HepG2 (cell line): ENCODE measurements around the gene RNF13. TPM values are rescaled to one million over a fixed set of nuclear protein-coding genes. Genes with fewer than 3 reads are reported as not detected.

ENCODE experiments used
- CHD4 ChIP-seq: fragments of 200-600 bp; sonication (generic); IDR thresholded peaks from 2 replicates; pipeline ENCODE4 v1.7.0; 2017; ENCODE audit warnings: mild to moderate bottlenecking, low read length, borderline replicate concordance
- MEF2D ChIP-seq: sonication (generic); formaldehyde crosslinking; IDR thresholded peaks from 2 replicates; pipeline ENCODE4 v1.5.1; 2020; ENCODE audit warnings: mild to moderate bottlenecking, missing genetic modification reagents
- MLLT10 ChIP-seq: sonication (generic); formaldehyde crosslinking; IDR thresholded peaks from 2 replicates; pipeline ENCODE4 v1.4.0; 2020; ENCODE audit warnings: missing genetic modification reagents
- NCOR1 ChIP-seq: fragments of 200-600 bp; sonication (generic); IDR thresholded peaks from 2 replicates; pipeline ENCODE4 v1.7.0; 2017; ENCODE audit warnings: antibody characterized with exemption, low read length, borderline replicate concordance
- NPAS2 ChIP-seq: sonication (generic); formaldehyde crosslinking; IDR thresholded peaks from 2 replicates; pipeline ENCODE4 v1.8.0; 2022; ENCODE audit warnings: mild to moderate bottlenecking, missing genetic modification reagents, borderline replicate concordance
- RFX1 ChIP-seq: fragments of 450-650 bp; IDR thresholded peaks from 2 replicates; pipeline ENCODE4 v1.6.1; 2017
- ZNF337 ChIP-seq: sonication (generic); formaldehyde crosslinking; IDR thresholded peaks from 2 replicates; pipeline ENCODE4 v1.5.1; 2020; ENCODE audit warnings: missing genetic modification reagents, low read depth, mild to moderate bottlenecking, borderline replicate concordance
- ZNF557 ChIP-seq: sonication (generic); formaldehyde crosslinking; IDR thresholded peaks from 2 replicates; pipeline ENCODE4 v1.4.0; 2020; ENCODE audit warnings: missing genetic modification reagents
- polyA plus RNA-seq, 8 experiments: library from polyadenylated mRNA; depleted of rRNA in 3 of 8; stranded (reverse) in 7 of 8; unstranded in 1 of 8; fragments of >200 nt; fragmentation: Illumina TruSeq in 4 of 8; extraction: Trizol in 4 of 8; gene quantifications; 2 replicates each; pipeline versions ENCODE4 v1.2.1 to v1.2.3, GENCODE V29; 2011 to 2016; ENCODE audit warnings: low read depth in 4 of 8, missing spikeins in 1 of 8, mixed read lengths in 1 of 8; ENCODE audit not compliant: insufficient read depth in 1 of 8
- total RNA-seq, 5 experiments: library from RNA; depleted of rRNA; stranded (reverse); fragments of >200 nt; fragmentation: Illumina TruSeq; extraction: Trizol; gene quantifications; 2 replicates each; pipeline ENCODE4 v1.2.3, GENCODE V29; 2016; ENCODE audit warnings: low read depth in 1 of 5
- TF ChIP-seq, protein P1 (sequence below): sonication (generic); formaldehyde crosslinking; IDR thresholded peaks from 2 replicates; pipeline ENCODE4 v1.4.0; 2020; ENCODE audit warnings: missing genetic modification reagents, borderline replicate concordance
- TF ChIP-seq, protein P2 (sequence below): IDR thresholded peaks from 2 replicates; pipeline ENCODE4 v1.6.1; 2016; ENCODE audit warnings: low read depth
- TF ChIP-seq, protein P3 (sequence below): sonication (generic); formaldehyde crosslinking; IDR thresholded peaks from 2 replicates; pipeline ENCODE4 v1.8.0; 2023; ENCODE audit warnings: mild to moderate bottlenecking, missing genetic modification reagents
- TF ChIP-seq, protein P4 (sequence below): sonication (generic); formaldehyde crosslinking; IDR thresholded peaks from 2 replicates; pipeline ENCODE4 v1.5.0; 2020; ENCODE audit warnings: mild to moderate bottlenecking, missing genetic modification reagents
- TF ChIP-seq, protein P5 (sequence below): sonication (generic); formaldehyde crosslinking; IDR thresholded peaks from 2 replicates; pipeline ENCODE4 v1.4.0; 2020; ENCODE audit warnings: mild to moderate bottlenecking, missing genetic modification reagents
- TF ChIP-seq, protein P6 (sequence below): sonication (generic); formaldehyde crosslinking; IDR thresholded peaks from 2 replicates; pipeline ENCODE4 v1.5.0; 2020; ENCODE audit warnings: missing genetic modification reagents

Gene RNF13
- total and polyA plus RNA-seq, 2 of the 13 experiments (the other 11 are each of a cell fraction or from before 2014, with no cell fraction given), result 39.8 to 46.0 TPM

DNA sequence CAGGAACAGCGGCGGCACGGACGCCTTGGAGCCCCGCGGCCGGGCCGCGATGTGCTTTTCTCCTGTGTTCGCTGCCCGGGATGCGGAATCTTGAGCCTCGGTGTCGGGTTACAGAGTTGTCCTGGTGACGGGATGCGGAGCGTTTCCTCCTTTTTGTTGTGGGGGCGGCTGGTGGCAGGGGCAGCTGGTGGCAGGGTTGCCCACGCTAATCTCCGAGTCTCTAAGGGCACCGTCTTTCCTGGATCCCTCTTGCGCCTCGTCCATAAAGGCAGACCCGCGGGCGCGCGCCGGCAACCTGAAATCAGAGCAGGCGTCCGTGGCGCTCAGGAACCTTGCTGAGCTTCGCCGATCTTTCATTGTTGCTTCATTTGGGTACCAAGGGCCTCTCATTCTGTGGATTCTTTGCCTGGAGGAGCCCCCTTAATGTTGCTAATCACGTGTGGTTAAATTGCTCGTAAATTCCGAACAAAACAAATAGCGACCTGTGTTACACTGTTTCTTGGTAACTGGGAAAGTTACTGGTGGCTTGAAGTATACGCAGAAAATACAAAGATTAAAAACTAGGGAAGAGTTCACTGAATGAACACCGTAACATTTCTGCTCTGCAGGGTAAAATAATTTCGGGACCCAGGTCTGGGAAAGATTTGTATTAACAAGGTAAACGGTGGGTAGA is 158.5 kb downstream of the RNF13 start (continued):
- TF ChIP-seq, protein P1, sequence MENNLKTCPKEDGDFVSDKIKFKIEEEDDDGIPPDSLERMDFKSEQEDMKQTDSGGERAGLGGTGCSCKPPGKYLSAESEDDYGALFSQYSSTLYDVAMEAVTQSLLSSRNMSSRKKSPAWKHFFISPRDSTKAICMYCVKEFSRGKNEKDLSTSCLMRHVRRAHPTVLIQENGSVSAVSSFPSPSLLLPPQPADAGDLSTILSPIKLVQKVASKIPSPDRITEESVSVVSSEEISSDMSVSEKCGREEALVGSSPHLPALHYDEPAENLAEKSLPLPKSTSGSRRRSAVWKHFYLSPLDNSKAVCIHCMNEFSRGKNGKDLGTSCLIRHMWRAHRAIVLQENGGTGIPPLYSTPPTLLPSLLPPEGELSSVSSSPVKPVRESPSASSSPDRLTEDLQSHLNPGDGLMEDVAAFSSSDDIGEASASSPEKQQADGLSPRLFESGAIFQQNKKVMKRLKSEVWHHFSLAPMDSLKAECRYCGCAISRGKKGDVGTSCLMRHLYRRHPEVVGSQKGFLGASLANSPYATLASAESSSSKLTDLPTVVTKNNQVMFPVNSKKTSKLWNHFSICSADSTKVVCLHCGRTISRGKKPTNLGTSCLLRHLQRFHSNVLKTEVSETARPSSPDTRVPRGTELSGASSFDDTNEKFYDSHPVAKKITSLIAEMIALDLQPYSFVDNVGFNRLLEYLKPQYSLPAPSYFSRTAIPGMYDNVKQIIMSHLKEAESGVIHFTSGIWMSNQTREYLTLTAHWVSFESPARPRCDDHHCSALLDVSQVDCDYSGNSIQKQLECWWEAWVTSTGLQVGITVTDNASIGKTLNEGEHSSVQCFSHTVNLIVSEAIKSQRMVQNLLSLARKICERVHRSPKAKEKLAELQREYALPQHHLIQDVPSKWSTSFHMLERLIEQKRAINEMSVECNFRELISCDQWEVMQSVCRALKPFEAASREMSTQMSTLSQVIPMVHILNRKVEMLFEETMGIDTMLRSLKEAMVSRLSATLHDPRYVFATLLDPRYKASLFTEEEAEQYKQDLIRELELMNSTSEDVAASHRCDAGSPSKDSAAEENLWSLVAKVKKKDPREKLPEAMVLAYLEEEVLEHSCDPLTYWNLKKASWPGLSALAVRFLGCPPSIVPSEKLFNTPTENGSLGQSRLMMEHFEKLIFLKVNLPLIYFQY (CRISPR knock-in tag), result no peak
- TF ChIP-seq CHD4 (no peak), ZNF557 (CRISPR knock-in tag) (no peak), ZNF337 (CRISPR knock-in tag) (no peak), NPAS2 (CRISPR knock-in tag) (0 out of 2 replicates have a peak, but pooled peaks have one; percentile 52), RFX1 (peak; percentile 37; the same call in 1 of the 2 replicates), NCOR1 (no peak), MEF2D (CRISPR knock-in tag) (no peak), MLLT10 (no peak)
- TF ChIP-seq, protein P2, sequence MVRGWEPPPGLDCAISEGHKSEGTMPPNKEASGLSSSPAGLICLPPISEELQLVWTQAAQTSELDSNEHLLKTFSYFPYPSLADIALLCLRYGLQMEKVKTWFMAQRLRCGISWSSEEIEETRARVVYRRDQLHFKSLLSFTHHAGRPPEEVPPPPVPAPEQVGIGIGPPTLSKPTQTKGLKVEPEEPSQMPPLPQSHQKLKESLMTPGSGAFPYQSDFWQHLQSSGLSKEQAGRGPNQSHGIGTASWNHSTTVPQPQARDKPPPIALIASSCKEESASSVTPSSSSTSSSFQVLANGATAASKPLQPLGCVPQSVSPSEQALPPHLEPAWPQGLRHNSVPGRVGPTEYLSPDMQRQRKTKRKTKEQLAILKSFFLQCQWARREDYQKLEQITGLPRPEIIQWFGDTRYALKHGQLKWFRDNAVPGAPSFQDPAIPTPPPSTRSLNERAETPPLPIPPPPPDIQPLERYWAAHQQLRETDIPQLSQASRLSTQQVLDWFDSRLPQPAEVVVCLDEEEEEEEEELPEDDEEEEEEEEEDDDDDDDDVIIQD, result no peak
- TF ChIP-seq, protein P3, sequence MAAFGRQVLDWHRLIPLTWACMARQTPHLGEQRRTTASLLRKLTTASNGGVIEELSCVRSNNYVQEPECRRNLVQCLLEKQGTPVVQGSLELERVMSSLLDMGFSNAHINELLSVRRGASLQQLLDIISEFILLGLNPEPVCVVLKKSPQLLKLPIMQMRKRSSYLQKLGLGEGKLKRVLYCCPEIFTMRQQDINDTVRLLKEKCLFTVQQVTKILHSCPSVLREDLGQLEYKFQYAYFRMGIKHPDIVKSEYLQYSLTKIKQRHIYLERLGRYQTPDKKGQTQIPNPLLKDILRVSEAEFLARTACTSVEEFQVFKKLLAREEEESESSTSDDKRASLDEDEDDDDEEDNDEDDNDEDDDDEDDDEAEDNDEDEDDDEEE, result peak; percentile 89; the same call in 1 of the 2 replicates
- TF ChIP-seq, protein P4, sequence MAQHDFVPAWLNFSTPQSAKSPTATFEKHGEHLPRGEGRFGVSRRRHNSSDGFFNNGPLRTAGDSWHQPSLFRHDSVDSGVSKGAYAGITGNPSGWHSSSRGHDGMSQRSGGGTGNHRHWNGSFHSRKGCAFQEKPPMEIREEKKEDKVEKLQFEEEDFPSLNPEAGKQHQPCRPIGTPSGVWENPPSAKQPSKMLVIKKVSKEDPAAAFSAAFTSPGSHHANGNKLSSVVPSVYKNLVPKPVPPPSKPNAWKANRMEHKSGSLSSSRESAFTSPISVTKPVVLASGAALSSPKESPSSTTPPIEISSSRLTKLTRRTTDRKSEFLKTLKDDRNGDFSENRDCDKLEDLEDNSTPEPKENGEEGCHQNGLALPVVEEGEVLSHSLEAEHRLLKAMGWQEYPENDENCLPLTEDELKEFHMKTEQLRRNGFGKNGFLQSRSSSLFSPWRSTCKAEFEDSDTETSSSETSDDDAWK, result no peak
- TF ChIP-seq, protein P5, sequence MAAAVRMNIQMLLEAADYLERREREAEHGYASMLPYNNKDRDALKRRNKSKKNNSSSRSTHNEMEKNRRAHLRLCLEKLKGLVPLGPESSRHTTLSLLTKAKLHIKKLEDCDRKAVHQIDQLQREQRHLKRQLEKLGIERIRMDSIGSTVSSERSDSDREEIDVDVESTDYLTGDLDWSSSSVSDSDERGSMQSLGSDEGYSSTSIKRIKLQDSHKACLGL, result no peak
- TF ChIP-seq, protein P6, sequence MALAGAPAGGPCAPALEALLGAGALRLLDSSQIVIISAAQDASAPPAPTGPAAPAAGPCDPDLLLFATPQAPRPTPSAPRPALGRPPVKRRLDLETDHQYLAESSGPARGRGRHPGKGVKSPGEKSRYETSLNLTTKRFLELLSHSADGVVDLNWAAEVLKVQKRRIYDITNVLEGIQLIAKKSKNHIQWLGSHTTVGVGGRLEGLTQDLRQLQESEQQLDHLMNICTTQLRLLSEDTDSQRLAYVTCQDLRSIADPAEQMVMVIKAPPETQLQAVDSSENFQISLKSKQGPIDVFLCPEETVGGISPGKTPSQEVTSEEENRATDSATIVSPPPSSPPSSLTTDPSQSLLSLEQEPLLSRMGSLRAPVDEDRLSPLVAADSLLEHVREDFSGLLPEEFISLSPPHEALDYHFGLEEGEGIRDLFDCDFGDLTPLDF, result no peak; the same call in 1 of the 2 replicates
